ENCODE results near the gene AAR2.

GRCh38 chr20:36284751-36285150, 48.5 kb downstream of the AAR2 start:
- TF ChIP-seq POLR2A (IDR thresholded peaks at IDR 0.05; ENCODE audit: low read depth, low read length) = no peak
- no peak for TF ChIP-seq POLR2AphosphoS5 (IDR thresholded peaks at IDR 0.05; ENCODE audit: low read depth, low read length)

Data from GM12892 (cell line).